ENCODE measurements around the gene SYCP1.

Gene SYCP1

DNA sequence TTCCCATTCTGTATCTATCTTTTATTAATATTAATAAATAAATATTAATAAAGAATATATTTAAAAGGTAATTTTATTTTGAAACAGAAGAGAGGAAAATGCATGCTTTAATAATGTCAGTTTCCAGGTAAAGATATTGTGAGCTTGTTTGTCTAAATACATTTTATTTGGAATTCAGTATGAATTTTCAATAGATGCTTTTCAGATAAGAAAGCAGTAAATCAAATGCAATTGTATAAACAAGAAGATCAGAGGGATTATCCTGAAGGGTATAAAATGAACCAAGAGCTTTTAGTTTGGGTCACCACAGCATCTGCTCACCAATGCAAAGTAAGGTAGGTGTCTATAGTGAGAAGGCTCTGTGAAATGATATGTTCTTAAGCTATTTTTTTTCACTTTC lies 174.9 kb downstream of the SYCP1 start, which contains the start of gene TSHB:
TSS of gene TSHB (plus strand) at position 301 of the 400 bp plus-strand sequence. CDS start 3,537 bp downstream, outside the sequence.
- no peak within 1 kb of the TSS for H3K27ac ChIP-seq (ENCODE audit: low read length)
- no peaks in the 10 kb centered on the region for H3K27me3 ChIP-seq (ENCODE audit: insufficient read depth, low read length)
- H3K4me3 ChIP-seq (ENCODE audit: low read length), result no peak within 1 kb of the TSS
- H3K9me3 ChIP-seq (ENCODE audit: insufficient read depth, low read depth, low read length), result no peaks in the 10 kb centered on the region
- H3K36me3 ChIP-seq (ENCODE audit: insufficient read depth, low read depth, low read length), result no peaks in the 10 kb centered on the region
- no peaks in the 10 kb centered on the region for H3K4me1 ChIP-seq (ENCODE audit: insufficient read depth, low read length)
- H3K9ac ChIP-seq (ENCODE audit: low read depth, low read length), result no peak within 1 kb of the TSS

GRCh38 chr1:115031595-115031994 lies 176.9 kb downstream of the SYCP1 start:
- H3K36me3 ChIP-seq (ENCODE audit: insufficient read depth, low read depth, low read length), result no peaks in the 10 kb centered on the region
- no peaks in the 10 kb centered on the region for H3K4me1 ChIP-seq (ENCODE audit: insufficient read depth, low read length)

GRCh38 chr1:115035652-115036051 lies 181.0 kb downstream of the SYCP1 start:
- no peaks in the 10 kb centered on the region for H3K9me3 ChIP-seq (ENCODE audit: insufficient read depth, low read depth, low read length)
- no peak overlapping the region for H3K9ac ChIP-seq (ENCODE audit: low read depth, low read length)
- H3K36me3 ChIP-seq (ENCODE audit: insufficient read depth, low read depth, low read length), result no peaks in the 10 kb centered on the region
- H3K4me1 ChIP-seq (ENCODE audit: insufficient read depth, low read length), result no peaks in the 10 kb centered on the region
- no peaks in the 10 kb centered on the region for H3K27me3 ChIP-seq (ENCODE audit: insufficient read depth, low read length)
- H3K4me3 ChIP-seq (ENCODE audit: low read length), result no peak overlapping the region
- H3K27ac ChIP-seq (ENCODE audit: low read length), result no peak overlapping the region

More at GRCh38 chr1:115031595-115031994, 176.9 kb downstream of the SYCP1 start:
- H3K27me3 ChIP-seq (ENCODE audit: insufficient read depth, low read length), result no peaks in the 10 kb centered on the region
- H3K4me3 ChIP-seq (ENCODE audit: low read length), result no peak overlapping the region
- no peak overlapping the region for H3K9ac ChIP-seq (ENCODE audit: low read depth, low read length)
- H3K9me3 ChIP-seq (ENCODE audit: insufficient read depth, low read depth, low read length), result no peaks in the 10 kb centered on the region
- H3K27ac ChIP-seq (ENCODE audit: low read length), result no peak overlapping the region

DNA sequence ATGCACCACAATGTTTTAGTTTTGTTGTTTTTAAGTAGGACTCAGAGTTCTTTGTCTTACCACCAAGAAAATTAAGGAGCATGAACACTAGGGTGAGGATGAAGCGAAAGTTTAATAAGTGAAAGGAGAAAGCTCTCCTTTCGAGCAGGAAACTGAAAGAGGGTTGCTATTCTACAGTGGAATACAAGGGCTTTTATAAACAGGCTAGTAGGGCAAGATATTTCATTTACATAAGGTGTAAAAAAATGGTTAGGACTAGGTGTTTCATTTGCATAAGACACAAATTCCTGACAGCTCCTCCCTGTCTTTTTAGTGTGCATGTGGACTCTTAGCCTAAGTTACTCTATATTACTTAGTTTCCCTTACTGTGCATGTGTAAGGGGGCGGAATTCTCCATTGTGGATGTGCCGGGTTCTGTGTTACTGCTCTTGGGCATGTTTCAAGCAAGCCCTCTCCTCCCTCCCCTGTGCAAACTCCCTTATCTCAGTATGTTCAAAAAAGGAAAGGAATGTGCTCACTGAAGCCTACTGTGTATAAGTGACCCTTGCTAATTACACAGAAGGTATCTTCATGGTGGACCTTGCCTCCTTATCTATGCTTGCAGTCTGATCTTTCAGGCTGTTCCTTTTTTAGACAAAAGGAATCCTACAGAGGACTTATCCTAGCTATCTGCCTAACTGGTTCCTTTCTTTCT lies 182.3 kb downstream of the SYCP1 start:
- no peaks in the 10 kb centered on the region for H3K27me3 ChIP-seq (ENCODE audit: insufficient read depth, low read length)
- no peak overlapping the region for H3K4me3 ChIP-seq (ENCODE audit: low read length)
- H3K27ac ChIP-seq (ENCODE audit: low read length), result no peak overlapping the region
- no peak overlapping the region for H3K9ac ChIP-seq (ENCODE audit: low read depth, low read length)
- H3K36me3 ChIP-seq (ENCODE audit: insufficient read depth, low read depth, low read length), result no peaks in the 10 kb centered on the region
- no peaks in the 10 kb centered on the region for H3K4me1 ChIP-seq (ENCODE audit: insufficient read depth, low read length)
- H3K9me3 ChIP-seq (ENCODE audit: insufficient read depth, low read depth, low read length), result no peaks in the 10 kb centered on the region

DNA sequence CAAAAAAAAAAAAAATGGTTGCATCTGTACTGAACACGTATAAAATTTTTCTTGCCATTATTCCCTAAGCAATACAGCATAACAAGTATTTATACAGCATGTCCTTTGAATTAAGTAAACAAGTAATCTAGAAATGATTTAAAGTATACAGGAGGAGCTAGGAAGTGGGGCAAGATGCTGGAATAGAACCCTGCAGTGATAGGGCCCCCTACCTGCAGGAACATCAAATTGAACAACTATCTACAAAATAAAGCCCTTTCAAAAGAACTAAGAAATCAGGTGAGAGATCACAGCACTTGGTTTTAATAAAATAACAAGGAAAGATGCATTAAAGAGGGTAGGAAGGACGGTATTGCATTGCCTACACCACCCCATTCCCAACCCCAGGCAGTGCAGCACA lies 185.8 kb downstream of the SYCP1 start:
- no peaks in the 10 kb centered on the region for H3K4me1 ChIP-seq (ENCODE audit: insufficient read depth, low read length)
- no peak overlapping the region for H3K9ac ChIP-seq (ENCODE audit: low read depth, low read length)
- no peak overlapping the region for H3K27ac ChIP-seq (ENCODE audit: low read length)
- H3K27me3 ChIP-seq (ENCODE audit: insufficient read depth, low read length), result no peaks in the 10 kb centered on the region
- H3K9me3 ChIP-seq (ENCODE audit: insufficient read depth, low read depth, low read length), result no peaks in the 10 kb centered on the region
- no peak overlapping the region for H3K4me3 ChIP-seq (ENCODE audit: low read length)
- no peaks in the 10 kb centered on the region for H3K36me3 ChIP-seq (ENCODE audit: insufficient read depth, low read depth, low read length)

DNA sequence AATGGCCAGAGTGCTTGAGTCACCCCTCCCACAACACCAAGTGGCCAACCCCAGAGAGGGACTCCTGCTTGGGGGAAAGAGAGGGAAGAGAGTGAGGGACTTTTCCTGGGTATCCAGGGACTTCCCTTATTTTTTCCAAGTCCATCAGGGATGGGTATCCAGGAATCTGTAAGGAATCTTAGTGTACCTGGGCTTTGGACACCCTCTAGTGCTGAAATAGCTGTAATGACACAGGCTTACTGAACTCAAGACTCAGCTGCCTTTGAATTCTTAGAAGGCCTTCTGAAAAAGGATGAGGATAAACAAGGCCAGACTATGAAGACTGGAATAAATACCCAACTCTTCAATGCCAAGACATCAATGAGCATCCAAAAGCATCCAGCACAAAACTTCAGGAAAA lies 187.0 kb downstream of the SYCP1 start:
- H3K36me3 ChIP-seq (ENCODE audit: insufficient read depth, low read depth, low read length), result no peaks in the 10 kb centered on the region
- H3K9me3 ChIP-seq (ENCODE audit: insufficient read depth, low read depth, low read length), result peaks cover 4% of the 10 kb centered on the region
- H3K4me1 ChIP-seq (ENCODE audit: insufficient read depth, low read length), result no peaks in the 10 kb centered on the region
- H3K27ac ChIP-seq (ENCODE audit: low read length), result no peak overlapping the region
- H3K4me3 ChIP-seq (ENCODE audit: low read length), result no peak overlapping the region
- H3K9ac ChIP-seq (ENCODE audit: low read depth, low read length), result no peak overlapping the region
- H3K27me3 ChIP-seq (ENCODE audit: insufficient read depth, low read length), result no peaks in the 10 kb centered on the region

Data from iPS-20b (cell line).